Measurements from ENCODE around the gene PROKR1.
"Not testable (repeated sequence)": the region's sequence is repeated elsewhere in the genome, so short reads cannot be mapped to it uniquely, and the experiment has no call there.

Gene PROKR1

GRCh38 chr2:68643011-68643873, at the start of gene PROKR1:
Gene PROKR1 (plus strand): TSS chr2:68643579. CDS start chr2:68645822, 2,243 bp downstream.
- no peak for DNase-seq

- DNase-seq: no peak
These were observed 49.3 kb upstream of the PROKR1 start for GRCh38 chr2:68594041-68594440.

- peak; percentile 65 for DNase-seq
These were observed 48.5 kb upstream of the PROKR1 start for GRCh38 chr2:68594674-68595492.

GRCh38 chr2:68595493-68595785, 47.9 kb upstream of the PROKR1 start:
- not testable (repeated sequence) for DNase-seq

- DNase-seq: not testable (repeated sequence)
These were observed 42.9 kb upstream of the PROKR1 start for GRCh38 chr2:68600495-68600894.

- no peak for DNase-seq
These were observed 40.3 kb upstream of the PROKR1 start for GRCh38 chr2:68603059-68603458.

GRCh38 chr2:68604077-68604476, 39.3 kb upstream of the PROKR1 start:
- no peak for DNase-seq

- no peak for DNase-seq
These were observed 37.4 kb upstream of the PROKR1 start for GRCh38 chr2:68605939-68606338.

- no peak for DNase-seq
These were observed 36.6 kb upstream of the PROKR1 start for GRCh38 chr2:68606759-68607158.

GRCh38 chr2:68607837-68608236, 35.5 kb upstream of the PROKR1 start:
- DNase-seq: no peak

- no peak for DNase-seq
These were observed 30.4 kb upstream of the PROKR1 start for GRCh38 chr2:68612765-68613519.

- no peak for DNase-seq
These were observed 22.6 kb upstream of the PROKR1 start for GRCh38 chr2:68620772-68621171.

- DNase-seq: no peak
These were observed 19.6 kb upstream of the PROKR1 start for GRCh38 chr2:68623820-68624219.

- DNase-seq: no peak
These were observed 15.8 kb upstream of the PROKR1 start for GRCh38 chr2:68627615-68628014.

- no peak for DNase-seq
These were observed 11.4 kb upstream of the PROKR1 start for GRCh38 chr2:68632021-68632420.

GRCh38 chr2:68637047-68637446, 6.3 kb upstream of the PROKR1 start:
- DNase-seq: no peak

GRCh38 chr2:68643874-68644485, 601 bp downstream of the PROKR1 start:
- no peak for DNase-seq

- no peak for DNase-seq
These were observed 2.1 kb downstream of the PROKR1 start for GRCh38 chr2:68645523-68645922.

GRCh38 chr2:68646303-68646702, 2.9 kb downstream of the PROKR1 start:
- no peak for DNase-seq

GRCh38 chr2:68650645-68651044, 7.3 kb downstream of the PROKR1 start:
- DNase-seq: no peak

GRCh38 chr2:68653034-68653433, 9.7 kb downstream of the PROKR1 start:
- DNase-seq: no peak

- DNase-seq: peak; percentile 36
These were observed 10.2 kb downstream of the PROKR1 start for GRCh38 chr2:68653538-68653982.

- DNase-seq: no peak
These were observed 14.9 kb downstream of the PROKR1 start for GRCh38 chr2:68658266-68658665.
